Naive thymus-derived CD4-positive, alpha-beta T cell (primary cell): ENCODE data around the gene CNNM1. TPM values are rescaled to one million over a fixed set of nuclear protein-coding genes. Genes with fewer than 3 reads are reported as not detected.
A peak's percentile ranks its signal among the peaks of the same experiment; 100 is the strongest.

Experiments used
- ATAC-seq: fragments of 150-1000 bp; cut with Tn5 transposase; 2 replicates; pipeline ENCODE4 v1.10.0; 2021; ENCODE audit warnings: mild to moderate bottlenecking, moderate library complexity
- CTCF ChIA-PET: fragments of 350-600 bp; sonication (Branson Sonifier 250); formaldehyde crosslinking; loops from one replicate; lab custom pipeline; 2021; ENCODE audit warnings: antibody characterized with exemption; lab: Charles Lee
- POLR2A ChIA-PET: fragments of 350-600 bp; sonication (Branson Sonifier 250); formaldehyde crosslinking; loops from one replicate; lab custom pipeline; 2021; ENCODE audit warnings: antibody characterized with exemption, inconsistent platforms; lab: Charles Lee
- DNase-seq, 9 donors: peaks; one replicate each; pipeline versions ENCODE4 v3.0.0 to v3.0.0-alpha.2; 2020 to 2022; ENCODE audit warnings: mixed read lengths in 1 of 9
- H3K27ac ChIP-seq: one replicate; pipeline ENCODE4 v1.7.0; 2013; ENCODE audit warnings: mild to moderate bottlenecking, low read depth, low read length, moderate library complexity
- H3K27me3 ChIP-seq, 2 donors: one replicate each; pipeline ENCODE4 v1.7.0; 2013; ENCODE audit warnings: low read length in 2 of 2, mild to moderate bottlenecking in 2 of 2, moderate library complexity in 2 of 2; ENCODE audit not compliant: control insufficient read depth in 2 of 2, insufficient read depth in 2 of 2
- H3K36me3 ChIP-seq, 3 experiments: 1 replicate in 2 of 3; 2 replicates in 1 of 3; pipeline ENCODE4 v1.7.0; 2013; ENCODE audit warnings: low read length in 3 of 3, mild to moderate bottlenecking in 3 of 3, moderate library complexity in 1 of 3; ENCODE audit not compliant: insufficient read depth in 3 of 3, control insufficient read depth in 2 of 3
- H3K4me1 ChIP-seq, 2 donors: one replicate each; pipeline ENCODE4 v1.7.0; 2013; ENCODE audit warnings: low read length in 2 of 2, mild to moderate bottlenecking in 2 of 2, moderate library complexity in 1 of 2; ENCODE audit not compliant: control insufficient read depth in 2 of 2, insufficient read depth in 2 of 2
- H3K4me3 ChIP-seq: 2 replicates; pipeline ENCODE4 v1.7.0; 2013; ENCODE audit warnings: mild to moderate bottlenecking, low read length
- H3K9me3 ChIP-seq, 3 experiments: 1 replicate in 2 of 3; 2 replicates in 1 of 3; pipeline ENCODE4 v1.7.0; 2013; ENCODE audit warnings: low read length in 3 of 3; ENCODE audit not compliant: control insufficient read depth in 2 of 3
- H3K27ac Mint-ChIP-seq, 9 donors: one replicate each; pipeline ENCODE4 v1.8.0; 2020 to 2022; ENCODE audit warnings: mixed read lengths in 9 of 9, mild to moderate bottlenecking in 8 of 9, moderate library complexity in 5 of 9, inconsistent platforms in 2 of 9
- H3K27me3 Mint-ChIP-seq, 5 donors: one replicate each; pipeline ENCODE4 v1.8.0; 2021 to 2022; ENCODE audit warnings: mixed read lengths in 5 of 5, mild to moderate bottlenecking in 1 of 5
- H3K36me3 Mint-ChIP-seq, 5 donors: one replicate each; pipeline ENCODE4 v1.8.0; 2020 to 2022; ENCODE audit warnings: mixed read lengths in 5 of 5, mild to moderate bottlenecking in 3 of 5, inconsistent platforms in 1 of 5
- H3K4me1 Mint-ChIP-seq, 7 donors: one replicate each; pipeline ENCODE4 v1.8.0; 2020 to 2022; ENCODE audit warnings: mixed read lengths in 7 of 7, mild to moderate bottlenecking in 3 of 7, inconsistent platforms in 1 of 7
- H3K4me3 Mint-ChIP-seq, 10 donors: one replicate each; pipeline ENCODE4 v1.8.0; 2020 to 2022; ENCODE audit warnings: mild to moderate bottlenecking in 10 of 10, mixed read lengths in 10 of 10, moderate library complexity in 6 of 10, inconsistent platforms in 2 of 10
- H3K9me3 Mint-ChIP-seq, 11 donors: one replicate each; pipeline ENCODE4 v1.8.0; 2020 to 2022; ENCODE audit warnings: mixed read lengths in 11 of 11, mild to moderate bottlenecking in 4 of 11, inconsistent platforms in 1 of 11, moderate library complexity in 1 of 11
- intact Hi-C, 2 donors: fragments of 100-400 bp; cut with micrococcal nuclease; formaldehyde crosslinking; loops; one replicate each; pipeline ENCODE4 v1.15.1; 2023
- polyA plus RNA-seq, 2 donors: library from polyadenylated mRNA; unstranded; fragments of 300-500 nt; fragmentation: Illumina TruSeq; gene quantifications; one replicate each; pipeline ENCODE4 v1.2.3, GENCODE V29; 2021
- total RNA-seq, 6 experiments: library from RNA in 5 of 6; stranded (reverse) in 5 of 6; gene quantifications; 1 replicate in 5 of 6; 2 replicates in 1 of 6; pipeline ENCODE4 v1.2.3 and lab custom pipeline; 2021 to 2026

CNNM1 gene
- total and polyA plus RNA-seq, 7 experiments from 2014 or later: 0.12 to 1.9 (median 0.30) TPM

GRCh38 chr10:99425204-99425603, 96.0 kb downstream of the CNNM1 start:
- H3K27ac Mint-ChIP-seq: peak overlapping the region in 1 of 9 donors; percentile 8
- Histone ChIP-seq H3K36me3 (peaks cover 0 to 26% (median 3%) of the 10 kb centered on the region in 3 experiments), H3K27ac (no peak overlapping the region), H3K4me3 (no peak overlapping the region), H3K27me3 (no peaks in the 10 kb centered on the region), H3K4me1 (peaks cover 5 to 9% of the 10 kb centered on the region in 2 donors), H3K9me3 (no peaks in the 10 kb centered on the region)
- DNase-seq (no peak), ATAC-seq (no peak)
- ChIA-PET CTCF (no interaction called here), POLR2A (no interaction called here)
- peaks cover 1 to 23% (median 15%) of the 10 kb centered on the region in 5 donors for H3K36me3 Mint-ChIP-seq
- H3K4me3 Mint-ChIP-seq: no peak overlapping the region
- no peaks in the 10 kb centered on the region for H3K9me3 Mint-ChIP-seq
- intact Hi-C loops: no loop called here
- no peaks in the 10 kb centered on the region for H3K27me3 Mint-ChIP-seq
- peaks cover 10 to 19% (median 16%) of the 10 kb centered on the region in 7 donors for H3K4me1 Mint-ChIP-seq

- H3K4me1 ChIP-seq: peaks cover 5 to 9% of the 10 kb centered on the region in 2 donors
- Mint-ChIP-seq H3K4me1 (peaks cover 16 to 28% (median 24%) of the 10 kb centered on the region in 7 donors), H3K9me3 (peaks cover 0 to 5% (median 0%) of the 10 kb centered on the region in 11 donors), H3K36me3 (peaks cover 3 to 14% (median 6%) of the 10 kb centered on the region in 5 donors), H3K27me3 (no peaks in the 10 kb centered on the region), H3K27ac (no peak overlapping the region), H3K4me3 (no peak overlapping the region)
- no peak overlapping the region for H3K4me3 ChIP-seq
- H3K27me3 ChIP-seq: no peaks in the 10 kb centered on the region
- ChIA-PET CTCF (interaction anchor here (0.8 kb wide), 2 partner anchors 9 to 15 kb away, joined by 3 read pairs; no protein-coding TSS in a partner anchor), POLR2A (interaction anchor here (1.2 kb wide), 1 partner anchor 194 kb away, joined by 3 read pairs; the partner anchor contains the start of gene SLC25A28)
- no peaks in the 10 kb centered on the region for H3K9me3 ChIP-seq
- intact Hi-C loops: no loop called here
- peaks cover 0 to 16% (median 0%) of the 10 kb centered on the region in 3 experiments for H3K36me3 ChIP-seq
- H3K27ac ChIP-seq: no peak overlapping the region
- DNase-seq (no peak), ATAC-seq (no peak)
These were observed 97.5 kb downstream of the CNNM1 start for GRCh38 chr10:99426689-99427088.

GRCh38 chr10:99427566-99428190, 98.5 kb downstream of the CNNM1 start:
- Histone ChIP-seq H3K9me3 (no peaks in the 10 kb centered on the region), H3K4me3 (no peak overlapping the region), H3K36me3 (peaks cover 0 to 16% (median 0%) of the 10 kb centered on the region in 3 experiments), H3K4me1 (peaks cover 5 to 9% of the 10 kb centered on the region in 2 donors), H3K27me3 (no peaks in the 10 kb centered on the region), H3K27ac (no peak overlapping the region)
- no peak overlapping the region for H3K4me3 Mint-ChIP-seq
- DNase-seq: no peak
- ChIA-PET CTCF (no interaction called here), POLR2A (no interaction called here)
- H3K27me3 Mint-ChIP-seq: no peaks in the 10 kb centered on the region
- intact Hi-C loops: no loop called here
- H3K27ac Mint-ChIP-seq: peak overlapping the region in 1 of 9 donors; percentile 8
- peaks cover 0 to 5% (median 0%) of the 10 kb centered on the region in 11 donors for H3K9me3 Mint-ChIP-seq
- ATAC-seq: no peak
- peaks cover under 1 to 13% (median 6%) of the 10 kb centered on the region in 5 donors for H3K36me3 Mint-ChIP-seq
- peaks cover 21 to 38% (median 32%) of the 10 kb centered on the region in 7 donors for H3K4me1 Mint-ChIP-seq

GRCh38 chr10:99429517-99430095, 100.5 kb downstream of the CNNM1 start:
- peaks cover 5 to 9% of the 10 kb centered on the region in 2 donors for H3K4me1 ChIP-seq
- DNase-seq: no peak
- no peaks in the 10 kb centered on the region for H3K27me3 ChIP-seq
- ChIA-PET POLR2A (interaction anchor here (1.2 to 1.5 kb wide), 2 partner anchors 11 to 190 kb away, joined by 3 to 10 read pairs; partner anchors contain the start of gene SLC25A28), CTCF (no interaction called here)
- peaks cover 0 to 13% (median 6%) of the 10 kb centered on the region in 5 donors for H3K36me3 Mint-ChIP-seq
- no peaks in the 10 kb centered on the region for H3K9me3 ChIP-seq
- H3K9me3 Mint-ChIP-seq: peaks cover 0 to 5% (median 0%) of the 10 kb centered on the region in 11 donors
- intact Hi-C loops: loop anchor here (1.0 to 10.0 kb wide), 11 partner anchors 37 to 1295 kb away; partner anchors contain the start of genes COX15 (in 2 of the 2), CUTC (in 2 of the 2), ENTPD7 (in 2 of the 2) and HPS1 (in 2 of the 2)
- peaks cover 21 to 52% (median 42%) of the 10 kb centered on the region in 7 donors for H3K4me1 Mint-ChIP-seq
- H3K4me3 ChIP-seq: peak overlapping the region; percentile 81
- H3K27me3 Mint-ChIP-seq: no peaks in the 10 kb centered on the region
- no peak for ATAC-seq
- H3K27ac ChIP-seq: peak overlapping the region; percentile 76
- H3K4me3 Mint-ChIP-seq: peak overlapping the region; percentile 94 to 100 (median 98)
- H3K36me3 ChIP-seq: peaks cover 0 to 17% (median 0%) of the 10 kb centered on the region in 3 experiments
- H3K27ac Mint-ChIP-seq: peak overlapping the region; percentile 9 to 96 (median 92)

- ChIA-PET POLR2A (interaction anchor here (0.9 to 1.5 kb wide), 4 partner anchors 9 to 303 kb away, joined by 3 to 10 read pairs (median 4); partner anchors contain the start of gene SLC25A28), CTCF (interaction anchor here (0.8 kb wide), 1 partner anchor 281 kb away, joined by 3 read pairs; no protein-coding TSS in a partner anchor)
- peak overlapping the region; percentile 55 to 97 (median 94) for H3K27ac Mint-ChIP-seq
- H3K9me3 Mint-ChIP-seq: peaks cover 0 to 5% (median 0%) of the 10 kb centered on the region in 11 donors
- peaks cover 5 to 9% of the 10 kb centered on the region in 2 donors for H3K4me1 ChIP-seq
- DNase-seq (no peak), ATAC-seq (peak; percentile 1)
- H3K9me3 ChIP-seq: no peaks in the 10 kb centered on the region
- peaks cover 19 to 53% (median 44%) of the 10 kb centered on the region in 7 donors for H3K4me1 Mint-ChIP-seq
- H3K27me3 ChIP-seq: no peaks in the 10 kb centered on the region
- intact Hi-C loops: loop anchor here (1.0 to 10.0 kb wide), 11 partner anchors 37 to 1295 kb away; partner anchors contain the start of genes COX15 (in 2 of the 2), CUTC (in 2 of the 2), ENTPD7 (in 2 of the 2) and HPS1 (in 2 of the 2)
- peaks cover 0 to 13% (median 0%) of the 10 kb centered on the region in 3 experiments for H3K36me3 ChIP-seq
- H3K27me3 Mint-ChIP-seq: no peaks in the 10 kb centered on the region
- peak overlapping the region; percentile 94 to 100 (median 98) for H3K4me3 Mint-ChIP-seq
- peaks cover 0 to 8% (median 2%) of the 10 kb centered on the region in 5 donors for H3K36me3 Mint-ChIP-seq
- peak overlapping the region; percentile 81 for H3K4me3 ChIP-seq
- H3K27ac ChIP-seq: peak overlapping the region; percentile 76
These were observed 100.9 kb downstream of the CNNM1 start for GRCh38 chr10:99430116-99430450.
